Neural progenitor cell (in vitro differentiated cells): ENCODE measurements around the gene UCP3.

ENCODE experiments used
- EZH2phosphoT487 ChIP-seq: fragments of 200-600 bp; sonication (generic); IDR thresholded peaks from 2 replicates; pipeline ENCODE4 v1.6.1; 2017; ENCODE audit warnings: antibody characterized with exemption
- TF ChIP-seq, protein P1 (sequence below): fragments of 200-600 bp; sonication (generic); IDR thresholded peaks from 2 replicates; pipeline ENCODE4 v1.5.1; 2017; ENCODE audit warnings: antibody characterized with exemption, mild to moderate bottlenecking

DNA sequence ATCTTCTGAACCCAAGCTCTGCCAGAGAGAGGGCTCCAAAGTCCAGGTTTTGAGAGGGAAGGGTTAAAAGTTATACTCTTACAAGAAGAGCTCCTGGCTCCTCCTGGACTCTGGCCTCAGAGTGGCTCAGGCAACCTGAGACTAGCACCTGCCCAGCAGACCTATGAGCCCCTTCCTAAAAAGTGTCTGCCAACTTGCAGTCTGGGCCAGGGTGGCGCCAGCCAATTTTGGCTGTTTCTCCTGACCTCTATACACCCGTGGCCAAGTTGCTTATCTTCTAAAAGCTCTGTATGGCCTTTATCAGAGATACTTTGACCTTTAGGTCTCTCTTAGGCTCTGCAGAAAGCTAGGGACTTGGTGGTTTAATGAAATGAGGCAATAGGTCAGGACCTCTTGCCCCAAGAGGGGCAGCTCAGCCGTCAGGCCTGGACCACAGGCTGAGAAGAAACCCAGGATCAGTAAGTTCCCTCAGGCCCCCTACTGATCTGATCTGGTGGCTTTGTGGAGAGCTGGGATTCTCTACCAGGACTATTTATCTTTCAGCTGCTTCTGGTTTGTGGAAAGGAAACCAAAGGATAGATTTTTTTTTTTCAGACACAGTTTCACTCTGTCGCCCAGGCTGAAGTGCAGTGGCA lies 10.3 kb upstream of the UCP3 start:
- TF ChIP-seq, protein P1, sequence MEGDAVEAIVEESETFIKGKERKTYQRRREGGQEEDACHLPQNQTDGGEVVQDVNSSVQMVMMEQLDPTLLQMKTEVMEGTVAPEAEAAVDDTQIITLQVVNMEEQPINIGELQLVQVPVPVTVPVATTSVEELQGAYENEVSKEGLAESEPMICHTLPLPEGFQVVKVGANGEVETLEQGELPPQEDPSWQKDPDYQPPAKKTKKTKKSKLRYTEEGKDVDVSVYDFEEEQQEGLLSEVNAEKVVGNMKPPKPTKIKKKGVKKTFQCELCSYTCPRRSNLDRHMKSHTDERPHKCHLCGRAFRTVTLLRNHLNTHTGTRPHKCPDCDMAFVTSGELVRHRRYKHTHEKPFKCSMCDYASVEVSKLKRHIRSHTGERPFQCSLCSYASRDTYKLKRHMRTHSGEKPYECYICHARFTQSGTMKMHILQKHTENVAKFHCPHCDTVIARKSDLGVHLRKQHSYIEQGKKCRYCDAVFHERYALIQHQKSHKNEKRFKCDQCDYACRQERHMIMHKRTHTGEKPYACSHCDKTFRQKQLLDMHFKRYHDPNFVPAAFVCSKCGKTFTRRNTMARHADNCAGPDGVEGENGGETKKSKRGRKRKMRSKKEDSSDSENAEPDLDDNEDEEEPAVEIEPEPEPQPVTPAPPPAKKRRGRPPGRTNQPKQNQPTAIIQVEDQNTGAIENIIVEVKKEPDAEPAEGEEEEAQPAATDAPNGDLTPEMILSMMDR, result no peak
- TF ChIP-seq EZH2phosphoT487, result no peak
